PC-9 (cell line): ENCODE results near the gene TMEM116. TPM values are rescaled to one million over a fixed set of nuclear protein-coding genes. Genes with fewer than 3 reads are reported as not detected.
"Not testable (repeated sequence)": the region's sequence is repeated elsewhere in the genome, so short reads cannot be mapped to it uniquely, and the experiment has no call there.

ENCODE experiments used
- BruUV-seq: library from RNA; stranded (reverse); fragments of 400-500 nt; replicated peaks from 2 replicates; lab custom pipeline; 2021; lab: Mats Ljungman, UMichigan
- CTCF ChIA-PET: fragments of 300-600 bp; sonication (Branson Sonifier 250); formaldehyde crosslinking; loops from one replicate; lab custom pipeline; 2022; ENCODE audit warnings: antibody characterized with exemption; lab: Charles Lee
- POLR2A ChIA-PET: fragments of 300-600 bp; sonication (Branson Sonifier 250); formaldehyde crosslinking; loops from one replicate; lab custom pipeline; 2022; ENCODE audit warnings: antibody characterized with exemption; ENCODE audit not compliant: unreplicated experiment; lab: Charles Lee
- DNase-seq, 2 experiments: peaks; one replicate each; pipeline versions ENCODE4 v3.0.0 to v3.0.0-alpha.2; 2015 to 2022; ENCODE audit warnings: mixed read lengths in 1 of 2
- H2AFZ ChIP-seq: fragments of 200-600 bp; sonication (generic); 2 replicates; pipeline ENCODE4 v1.8.1; 2017; ENCODE audit warnings: antibody characterized with exemption
- H3F3A ChIP-seq: fragments of 200-600 bp; sonication (generic); 2 replicates; pipeline ENCODE4 v1.8.1; 2017; ENCODE audit warnings: antibody characterized with exemption, mild to moderate bottlenecking, low read depth; ENCODE audit not compliant: insufficient read depth
- H3K27ac ChIP-seq: fragments of 200-600 bp; sonication (generic); 2 replicates; pipeline ENCODE4 v1.6.1; 2016; ENCODE audit warnings: mixed run types
- H3K27me3 ChIP-seq: fragments of 200-600 bp; sonication (generic); 2 replicates; pipeline ENCODE4 v1.6.1; 2016; ENCODE audit warnings: low read depth, mixed run types; ENCODE audit not compliant: insufficient read depth
- H3K36me3 ChIP-seq: fragments of 200-600 bp; sonication (generic); 2 replicates; pipeline ENCODE4 v1.6.1; 2016; ENCODE audit warnings: low read depth, mixed run types
- H3K4me1 ChIP-seq: fragments of 200-600 bp; sonication (generic); replicated peaks from 2 replicates; pipeline ENCODE4 v1.6.1; 2016; ENCODE audit warnings: mixed run types; ENCODE audit not compliant: insufficient read depth
- H3K4me2 ChIP-seq: fragments of 200-600 bp; sonication (generic); 2 replicates; pipeline ENCODE4 v1.6.1; 2017; ENCODE audit warnings: mixed run types
- H3K4me3 ChIP-seq: fragments of 200-600 bp; sonication (generic); 2 replicates; pipeline ENCODE4 v1.6.1; 2016; ENCODE audit warnings: mixed run types
- H3K79me2 ChIP-seq: fragments of 200-600 bp; sonication (generic); 2 replicates; pipeline ENCODE4 v1.6.1; 2017; ENCODE audit warnings: low read depth, mixed run types
- H3K9me2 ChIP-seq: fragments of 200-600 bp; sonication (generic); 2 replicates; pipeline ENCODE4 v1.8.1; 2017; ENCODE audit warnings: mild to moderate bottlenecking; ENCODE audit not compliant: insufficient read depth
- H3K9me3 ChIP-seq: fragments of 200-600 bp; sonication (generic); 2 replicates; pipeline ENCODE4 v1.8.1; 2016; ENCODE audit warnings: low read depth; ENCODE audit not compliant: insufficient read depth
- H4K20me1 ChIP-seq: fragments of 200-600 bp; sonication (generic); 2 replicates; pipeline ENCODE4 v1.8.1; 2017; ENCODE audit not compliant: insufficient read depth
- EZH2 ChIP-seq: fragments of 200-600 bp; sonication (generic); IDR thresholded peaks from 2 replicates; pipeline ENCODE4 v1.8.0; 2017; ENCODE audit warnings: antibody characterized with exemption, low read depth
- intact Hi-C: fragments of 100-400 bp; cut with micrococcal nuclease; formaldehyde crosslinking; loops from one replicate; pipeline ENCODE4 v1.10.0; 2022; ENCODE audit not compliant: unreplicated experiment
- total RNA-seq: library from RNA; stranded (reverse); gene quantifications from 2 replicates; pipeline ENCODE4 v1.2.3, GENCODE V29; 2021
- TF ChIP-seq, protein P1 (sequence below): fragments of 200-600 bp; sonication (generic); conservative IDR thresholded peaks from 2 replicates; pipeline ENCODE4 v1.6.1; 2017; ENCODE audit warnings: mixed run types, antibody characterized with exemption, mild to moderate bottlenecking, moderate library complexity

Gene TMEM116
- total RNA-seq, 1 experiment from 2014 or later, result 21.9 TPM

- POLR2A ChIA-PET, result no interaction called here
- H3F3A ChIP-seq, result peaks cover 48% of the 10 kb centered on the region
- BruUV-seq, result no TSS peak
Observed at GRCh38 chr12:112046003-112046402, 33.0 kb upstream of the TMEM116 start.

GRCh38 chr12:112036614-112037013 lies 23.6 kb upstream of the TMEM116 start:
- peaks cover 12% of the 10 kb centered on the region; the same call in 1 of the 2 replicates for H4K20me1 ChIP-seq
- H3K27me3 ChIP-seq, H3K4me2 ChIP-seq, H3K4me3 ChIP-seq, CTCF ChIA-PET, POLR2A ChIA-PET, H3K27ac ChIP-seq, BruUV-seq, DNase-seq, H3K79me2 ChIP-seq, intact Hi-C loops, H3K9me2 ChIP-seq, H2AFZ ChIP-seq, H3K4me1 ChIP-seq, H3K9me3 ChIP-seq: not testable (repeated sequence)
- peaks cover 56% of the 10 kb centered on the region for H3K36me3 ChIP-seq
- peaks cover 45% of the 10 kb centered on the region for H3F3A ChIP-seq

More at GRCh38 chr12:112046003-112046402, 33.0 kb upstream of the TMEM116 start:
- intact Hi-C loops, result no loop called here
- H3K36me3 ChIP-seq, result peaks cover 71% of the 10 kb centered on the region
- CTCF ChIA-PET, result no interaction called here
- no peak overlapping the region for H3K27ac ChIP-seq
- no peaks in the 10 kb centered on the region for H3K79me2 ChIP-seq
- H3K4me1 ChIP-seq, result no peaks in the 10 kb centered on the region
- H3K4me2 ChIP-seq, result no peak overlapping the region
- no peak overlapping the region for H3K4me3 ChIP-seq
- no peaks in the 10 kb centered on the region for H3K9me2 ChIP-seq
- no peak for TF ChIP-seq EZH2
- TF ChIP-seq, protein P1, sequence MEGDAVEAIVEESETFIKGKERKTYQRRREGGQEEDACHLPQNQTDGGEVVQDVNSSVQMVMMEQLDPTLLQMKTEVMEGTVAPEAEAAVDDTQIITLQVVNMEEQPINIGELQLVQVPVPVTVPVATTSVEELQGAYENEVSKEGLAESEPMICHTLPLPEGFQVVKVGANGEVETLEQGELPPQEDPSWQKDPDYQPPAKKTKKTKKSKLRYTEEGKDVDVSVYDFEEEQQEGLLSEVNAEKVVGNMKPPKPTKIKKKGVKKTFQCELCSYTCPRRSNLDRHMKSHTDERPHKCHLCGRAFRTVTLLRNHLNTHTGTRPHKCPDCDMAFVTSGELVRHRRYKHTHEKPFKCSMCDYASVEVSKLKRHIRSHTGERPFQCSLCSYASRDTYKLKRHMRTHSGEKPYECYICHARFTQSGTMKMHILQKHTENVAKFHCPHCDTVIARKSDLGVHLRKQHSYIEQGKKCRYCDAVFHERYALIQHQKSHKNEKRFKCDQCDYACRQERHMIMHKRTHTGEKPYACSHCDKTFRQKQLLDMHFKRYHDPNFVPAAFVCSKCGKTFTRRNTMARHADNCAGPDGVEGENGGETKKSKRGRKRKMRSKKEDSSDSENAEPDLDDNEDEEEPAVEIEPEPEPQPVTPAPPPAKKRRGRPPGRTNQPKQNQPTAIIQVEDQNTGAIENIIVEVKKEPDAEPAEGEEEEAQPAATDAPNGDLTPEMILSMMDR, result no peak
- peaks cover 28% of the 10 kb centered on the region for H4K20me1 ChIP-seq
- DNase-seq, result no peak
- no peak overlapping the region for H2AFZ ChIP-seq
- H3K27me3 ChIP-seq, result no peaks in the 10 kb centered on the region
- H3K9me3 ChIP-seq, result no peaks in the 10 kb centered on the region

DNA sequence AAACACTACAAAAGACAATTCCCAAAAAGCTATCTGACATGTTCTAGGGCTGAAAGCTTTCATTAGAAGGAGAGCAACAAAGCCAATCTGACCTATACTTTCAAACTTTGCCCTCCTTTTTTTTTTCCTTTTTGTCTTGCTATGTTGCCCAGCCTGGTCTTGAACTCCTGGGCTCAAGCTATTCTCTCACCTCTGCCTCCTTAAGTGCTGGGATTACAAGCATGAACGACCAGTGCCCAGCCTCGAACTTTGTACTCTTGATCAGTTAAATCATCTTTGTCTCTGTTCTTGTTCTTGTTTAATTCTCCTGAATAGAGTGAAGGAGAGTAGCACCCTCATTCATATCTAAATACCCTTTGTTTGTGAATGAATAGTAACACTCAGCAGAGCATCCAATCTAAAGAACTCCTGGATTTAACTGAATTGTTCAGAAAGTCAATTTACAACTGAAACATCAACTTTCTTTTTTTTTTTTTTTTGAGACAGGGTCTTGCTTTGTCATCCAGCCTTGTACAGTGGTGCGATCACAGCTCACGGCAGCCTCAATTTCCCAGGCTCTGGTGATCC lies 22.3 kb upstream of the TMEM116 start:
- H3K27ac ChIP-seq, result no peak overlapping the region
- TF ChIP-seq, protein P1, result no peak
- no peak for TF ChIP-seq EZH2
- ChIA-PET CTCF (interaction anchor here (0.6 kb wide), 1 partner anchor 327 kb away, joined by 5 read pairs; no protein-coding TSS in a partner anchor), POLR2A (no interaction called here)
- H3K4me2 ChIP-seq, result no peak overlapping the region
- H2AFZ ChIP-seq, result no peak overlapping the region
- no TSS peak for BruUV-seq
- peaks cover 22% of the 10 kb centered on the region for H4K20me1 ChIP-seq
- no peaks in the 10 kb centered on the region for H3K4me1 ChIP-seq
- H3K27me3 ChIP-seq, result no peaks in the 10 kb centered on the region
- no peaks in the 10 kb centered on the region for H3K9me2 ChIP-seq
- H3K9me3 ChIP-seq, result no peaks in the 10 kb centered on the region
- no peak overlapping the region for H3K4me3 ChIP-seq
- intact Hi-C loops, result no loop called here
- H3K36me3 ChIP-seq, result peaks cover 53% of the 10 kb centered on the region
- H3F3A ChIP-seq, result peaks cover 37% of the 10 kb centered on the region
- no peaks in the 10 kb centered on the region for H3K79me2 ChIP-seq
- DNase-seq, result no peak

- H3K9me3 ChIP-seq, result no peaks in the 10 kb centered on the region
- no peaks in the 10 kb centered on the region for H3K4me1 ChIP-seq
- H3K27me3 ChIP-seq, result no peaks in the 10 kb centered on the region
- intact Hi-C loops, result no loop called here
- no peak overlapping the region for H2AFZ ChIP-seq
- H3K36me3 ChIP-seq, result peaks cover 44% of the 10 kb centered on the region
- H3F3A ChIP-seq, result peaks cover 49% of the 10 kb centered on the region
- no peak for DNase-seq
- POLR2A ChIA-PET, result no interaction called here
- no peaks in the 10 kb centered on the region for H3K9me2 ChIP-seq
- peaks cover 27% of the 10 kb centered on the region for H4K20me1 ChIP-seq
- H3K27ac ChIP-seq, result no peak overlapping the region
- CTCF ChIA-PET, result no interaction called here
- no peak overlapping the region for H3K4me2 ChIP-seq
- TF ChIP-seq, protein P1, result no peak
- no peak for TF ChIP-seq EZH2
- no peak overlapping the region for H3K4me3 ChIP-seq
- BruUV-seq, result no TSS peak
- no peaks in the 10 kb centered on the region for H3K79me2 ChIP-seq
Observed at GRCh38 chr12:112032292-112032691, 19.3 kb upstream of the TMEM116 start.
